ENCODE measurements around the gene NR3C1. TPM values are rescaled to one million over a fixed set of nuclear protein-coding genes. Genes with fewer than 3 reads are reported as not detected.

NR3C1 gene
- 102 and 122 TPM in 2 replicates for total RNA-seq

GRCh38 chr5:143403593-143404415 is at the start of gene NR3C1:
Gene NR3C1, minus strand, starts transcription at chr5:143403686. Its CDS starts 2,847 bp downstream, at chr5:143400839.

All from smooth muscle cell of trachea (primary cell).